ENCODE data around the gene ETS1.
"Not testable (repeated sequence)": the region's sequence is repeated elsewhere in the genome, so short reads cannot be mapped to it uniquely, and the experiment has no call there.

ETS1 gene

DNA sequence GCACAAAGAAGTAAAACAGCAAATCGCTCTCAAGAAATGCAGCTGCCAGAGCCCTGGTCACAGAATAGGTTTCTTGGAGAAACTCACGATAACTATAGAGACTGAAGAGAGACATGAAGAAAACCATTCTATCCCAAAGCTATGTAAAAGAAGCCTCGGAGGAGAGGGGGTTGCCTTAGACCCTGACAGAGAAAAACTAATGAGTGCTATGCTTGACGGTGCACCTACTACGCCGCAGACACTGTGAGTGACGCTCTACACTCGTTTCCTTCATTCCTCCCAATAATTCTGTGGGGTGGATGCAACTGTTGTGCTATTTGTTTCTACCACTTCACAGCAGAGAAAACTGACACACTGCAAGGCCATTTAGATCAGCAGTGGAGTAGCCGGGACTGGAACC lies 121.8 kb downstream of the ETS1 start:
- DNase-seq (ENCODE audit: low read depth in 2 of 2): no peak

DNA sequence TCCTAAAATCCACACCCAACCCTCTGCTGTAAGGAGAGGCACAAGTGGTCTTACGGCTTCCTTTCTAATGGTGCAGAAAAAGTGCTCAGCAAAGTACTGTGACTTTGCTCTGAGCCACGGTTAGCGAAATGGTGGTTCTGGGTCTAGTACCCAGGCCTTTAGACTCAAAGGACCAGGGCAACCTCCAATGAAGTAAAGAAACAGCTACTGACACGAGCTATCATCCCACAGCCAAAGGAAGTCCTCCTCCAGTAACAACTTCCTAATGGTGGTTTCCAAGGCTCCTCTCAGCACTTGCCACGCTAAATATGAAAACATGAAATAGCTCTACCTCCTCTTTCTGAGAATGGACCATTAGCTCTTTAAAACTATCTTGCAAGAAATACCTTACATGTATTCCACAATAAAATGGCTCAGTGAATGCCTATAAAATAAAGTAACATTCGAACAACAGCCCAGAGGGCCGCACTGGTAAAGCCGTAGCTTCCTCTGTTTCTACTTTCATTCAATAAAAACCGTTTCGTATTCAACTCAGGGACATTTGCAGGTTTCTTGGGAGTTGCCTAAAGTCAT lies 122.4 kb downstream of the ETS1 start:
- no peak for DNase-seq (ENCODE audit: low read depth in 2 of 2)

DNA sequence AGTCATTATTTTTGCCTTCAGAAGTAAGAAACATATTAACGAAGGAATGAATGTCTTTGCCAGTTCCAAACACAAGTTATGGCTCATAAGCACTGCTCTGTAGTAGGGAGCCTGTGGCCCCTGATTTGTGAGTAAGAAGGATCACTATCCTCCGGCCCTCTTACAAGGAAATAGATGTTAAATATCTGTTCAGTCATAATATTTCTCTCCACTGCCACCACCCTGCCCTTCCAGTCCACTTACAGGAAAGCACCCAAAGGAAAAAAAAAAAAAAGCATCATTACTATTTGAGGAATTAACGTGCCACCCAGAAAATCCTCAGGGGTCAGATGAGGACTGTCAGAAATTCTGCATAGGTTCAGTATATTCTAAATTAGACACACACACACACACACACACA lies 123.4 kb downstream of the ETS1 start:
- no peak for DNase-seq (ENCODE audit: low read depth in 2 of 2)

DNA sequence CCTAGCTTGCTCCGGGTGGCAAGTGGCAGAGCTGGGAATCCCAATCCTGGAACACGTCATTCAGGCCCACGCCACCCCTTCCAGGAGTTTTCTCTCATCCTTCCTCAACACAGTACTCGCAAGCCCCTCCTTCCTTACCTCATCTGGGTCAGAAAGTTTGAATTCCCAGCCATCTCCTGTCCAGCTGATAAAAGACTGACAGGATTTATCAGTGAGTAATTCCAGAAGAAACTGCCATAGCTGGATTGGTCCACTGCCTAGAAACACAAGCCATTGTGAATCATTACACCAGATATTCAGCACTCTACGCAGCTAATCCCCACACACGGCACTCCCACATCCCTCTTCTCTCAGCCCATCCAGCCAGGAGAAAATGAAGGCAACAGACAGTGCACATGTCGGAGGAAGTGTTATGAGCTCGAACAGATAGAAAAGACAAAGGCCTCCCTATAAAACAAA lies 124.0 kb downstream of the ETS1 start:
- no peak for DNase-seq (ENCODE audit: low read depth in 2 of 2)

DNA sequence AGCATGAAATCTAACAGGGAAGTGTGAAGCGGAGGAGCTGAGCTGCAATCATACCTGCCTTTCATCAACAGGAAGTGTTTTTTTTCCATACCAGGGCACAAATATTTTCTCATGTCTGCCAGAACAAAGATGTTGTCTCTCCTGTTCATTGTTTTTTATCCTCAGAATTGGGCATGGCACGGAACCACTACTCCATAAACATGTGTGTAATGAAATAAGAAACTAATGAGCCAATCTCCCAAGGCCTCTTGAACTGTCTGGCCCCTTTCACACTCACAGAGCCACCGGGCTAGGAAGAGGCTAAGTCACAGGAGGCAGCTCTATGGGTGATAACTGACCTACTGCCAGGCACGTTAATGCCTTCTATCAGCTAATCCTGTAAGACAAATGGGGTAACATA lies 124.4 kb downstream of the ETS1 start:
- DNase-seq (ENCODE audit: low read depth in 2 of 2): no peak

DNA sequence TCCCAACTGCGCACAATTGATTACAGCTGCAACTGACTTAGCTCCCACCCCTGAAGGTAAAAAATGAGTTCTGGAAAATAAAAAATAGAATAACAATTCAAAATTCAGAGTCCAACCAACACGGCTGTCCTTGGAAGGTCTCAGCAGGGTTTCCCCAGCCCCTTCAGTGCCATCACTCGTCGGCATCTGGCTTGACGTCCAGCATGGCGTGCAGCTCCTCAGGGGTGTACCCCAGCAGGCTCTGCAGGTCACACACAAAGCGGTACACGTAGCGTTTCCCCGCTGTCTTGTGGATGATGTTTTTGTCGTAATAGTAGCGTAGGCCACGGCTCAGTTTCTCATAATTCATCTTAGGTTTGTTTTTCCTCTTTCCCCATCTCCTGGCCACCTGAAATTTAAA lies 125.2 kb downstream of the ETS1 start:
- DNase-seq (ENCODE audit: low read depth in 2 of 2): no peak

DNA sequence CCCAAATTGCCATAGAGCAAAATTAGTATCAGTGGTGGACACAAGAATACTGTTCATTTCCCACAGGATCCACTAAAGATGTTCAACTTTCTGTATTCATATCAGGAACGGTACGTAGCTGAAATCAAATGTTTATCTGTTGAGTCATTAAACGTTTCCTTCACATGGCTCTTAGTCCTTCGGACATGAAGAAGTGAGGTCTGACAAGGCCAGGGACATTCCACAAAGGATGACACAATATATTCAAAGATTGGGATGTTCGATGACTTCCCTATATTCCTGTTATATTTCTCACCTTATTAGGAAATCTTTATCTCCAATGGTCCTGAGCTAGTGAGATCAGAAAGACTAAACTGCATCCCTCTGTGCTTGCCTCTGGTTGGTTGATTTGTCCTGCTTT lies 129.0 kb downstream of the ETS1 start:
- no peak for DNase-seq (ENCODE audit: low read depth in 2 of 2)

DNA sequence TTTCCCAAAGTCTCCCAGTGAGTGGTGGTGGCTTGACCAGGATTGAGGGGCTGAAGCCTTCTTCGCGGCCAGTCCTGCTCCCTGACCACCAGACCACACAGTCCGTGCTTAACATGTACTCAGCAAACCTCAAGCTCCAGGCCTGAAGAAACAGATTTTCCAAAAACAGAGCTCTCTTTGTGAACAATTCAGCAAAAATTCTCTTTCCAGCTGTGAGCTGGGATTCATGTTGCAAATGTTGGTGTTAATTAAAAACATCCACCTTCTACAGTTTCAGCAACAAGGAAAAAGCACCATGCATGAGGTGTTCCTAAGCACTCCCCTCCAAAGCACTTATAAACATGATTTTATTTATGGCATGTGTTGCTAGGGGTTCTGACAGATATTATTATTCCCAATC lies 129.5 kb downstream of the ETS1 start:
- DNase-seq (ENCODE audit: low read depth in 2 of 2): no peak

DNA sequence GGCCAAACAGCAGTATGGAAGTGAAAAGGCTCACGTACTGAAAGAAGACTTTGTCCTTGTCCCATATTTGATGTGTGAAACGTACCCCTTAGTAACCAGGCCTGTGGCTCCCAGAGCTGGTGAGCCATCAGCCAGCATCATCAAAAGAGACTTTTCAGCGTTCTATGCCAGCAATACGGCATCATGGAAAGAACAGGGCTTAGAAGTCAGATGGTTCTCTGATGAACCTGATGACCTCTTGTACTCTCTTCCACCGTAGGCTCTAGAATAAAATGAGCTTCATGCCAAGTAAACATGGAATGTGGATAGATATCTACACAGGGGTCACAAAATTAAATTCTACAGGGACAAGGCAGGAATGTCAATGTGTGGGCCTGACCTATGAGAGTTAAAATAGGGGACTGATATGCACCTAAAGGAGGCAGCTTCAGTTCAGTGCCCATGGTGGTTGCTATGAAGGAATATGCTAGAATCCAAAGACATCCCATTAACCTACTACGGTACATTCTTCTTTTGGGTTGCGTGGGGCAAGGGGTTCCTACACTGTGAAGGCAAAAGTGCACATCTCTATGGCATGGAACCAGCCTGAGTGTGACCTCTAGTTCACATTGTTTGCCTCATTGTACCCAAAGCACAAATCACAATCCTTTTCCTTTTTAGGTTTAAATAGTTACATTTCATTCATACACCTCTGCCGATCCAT lies 130.6 kb downstream of the ETS1 start:
- no peak for DNase-seq (ENCODE audit: low read depth in 2 of 2)

DNA sequence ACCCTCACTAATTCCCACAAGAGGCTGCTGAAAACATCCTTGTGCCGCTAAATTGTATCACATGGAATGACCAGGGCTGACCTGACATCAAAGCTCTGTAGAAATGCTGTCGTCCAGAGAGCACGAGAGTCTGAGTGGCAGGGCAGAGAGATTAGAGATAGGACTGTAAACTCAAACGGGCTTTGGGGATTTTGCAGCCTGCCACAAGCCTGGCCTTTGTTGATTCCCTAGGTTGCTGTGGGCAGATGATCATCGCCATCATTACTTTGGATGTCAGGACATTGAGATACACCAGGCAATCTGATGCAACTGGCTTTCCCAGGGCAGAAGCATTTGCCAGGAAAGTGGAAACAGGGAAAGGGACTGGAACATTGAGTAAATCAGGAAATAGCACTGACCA lies 131.6 kb downstream of the ETS1 start:
- no peak for DNase-seq (ENCODE audit: low read depth in 2 of 2)

DNA sequence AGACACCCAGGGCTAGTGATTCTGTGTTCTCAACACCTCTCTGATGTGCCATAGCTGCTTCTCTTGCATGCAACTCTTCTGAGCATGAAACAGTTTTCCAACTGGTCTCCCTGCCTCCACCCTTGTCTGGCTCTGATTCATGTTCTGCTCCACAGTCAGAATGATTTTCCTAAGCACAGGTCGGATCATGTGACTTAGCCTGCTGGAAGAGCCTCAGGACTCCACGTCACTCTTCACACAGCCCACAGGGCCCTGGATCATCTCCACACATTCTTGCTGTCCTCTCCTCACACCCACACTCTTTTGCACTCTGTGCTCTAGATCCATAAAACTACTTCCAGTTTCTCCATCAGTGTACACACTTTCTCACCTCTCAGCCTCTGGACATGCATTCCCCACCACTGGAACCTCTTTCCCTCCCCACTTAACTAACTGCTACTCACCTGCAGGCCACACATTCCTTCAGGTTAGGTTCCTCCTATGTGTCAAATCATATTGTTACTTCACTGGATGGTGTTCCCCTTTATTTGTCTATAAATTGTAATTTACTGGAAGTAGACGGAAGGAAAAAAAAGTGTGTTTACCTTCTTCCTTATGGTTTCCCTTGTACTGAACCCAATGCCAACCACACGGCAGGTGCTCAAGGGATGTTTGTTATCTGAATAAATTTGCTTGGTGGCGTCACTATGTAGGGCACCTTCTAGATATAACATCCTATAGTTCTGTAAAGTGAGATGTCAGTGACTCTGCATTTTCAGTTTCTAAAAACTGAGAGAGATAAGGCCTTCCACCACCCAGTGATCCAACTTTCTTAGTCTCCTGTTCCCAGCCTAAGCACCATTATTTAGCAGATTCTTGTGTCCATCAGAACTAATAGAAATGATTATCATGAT lies 133.7 kb downstream of the ETS1 start:
- DNase-seq (ENCODE audit: low read depth in 2 of 2): no peak

DNA sequence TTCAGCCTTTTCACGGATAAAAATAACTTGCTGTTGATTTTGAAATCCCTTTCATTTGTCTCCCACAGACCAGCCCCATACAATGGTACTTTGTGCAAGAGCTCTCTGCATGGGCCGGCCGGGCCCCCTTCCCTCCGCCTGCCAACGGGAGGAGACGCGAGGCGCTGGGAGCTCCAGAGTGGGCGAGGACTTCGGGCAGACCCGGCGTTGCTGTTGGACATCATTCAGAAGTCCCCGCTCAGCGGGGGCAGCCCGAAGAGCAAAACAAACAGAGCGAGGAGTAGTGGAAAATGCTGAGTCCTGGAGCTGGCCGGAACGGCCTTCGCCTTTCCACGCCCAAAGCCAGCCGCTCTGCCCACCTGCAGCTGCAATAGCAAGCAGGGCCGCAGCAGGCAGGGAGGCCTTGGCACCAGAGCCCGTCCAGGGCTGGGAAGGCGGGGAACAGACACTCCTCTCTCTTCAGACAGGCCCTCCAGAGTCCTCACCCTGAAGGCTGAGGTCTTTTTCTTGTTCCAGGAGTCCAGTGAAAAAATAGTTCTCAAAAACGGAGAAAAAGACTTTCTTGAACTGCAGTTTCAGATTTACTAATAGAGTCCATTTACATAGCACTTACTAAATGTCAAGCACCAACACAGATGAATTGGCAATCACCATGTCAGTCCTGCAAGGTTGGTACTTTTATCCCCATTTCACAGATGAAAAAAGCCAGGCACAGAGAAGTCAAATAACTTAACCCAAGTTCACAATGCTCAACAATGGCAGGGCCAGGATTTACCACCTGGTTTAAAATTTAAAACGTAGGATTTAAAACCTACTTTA lies 135.5 kb downstream of the ETS1 start:
- DNase-seq (ENCODE audit: low read depth in 2 of 2): no peak

DNA sequence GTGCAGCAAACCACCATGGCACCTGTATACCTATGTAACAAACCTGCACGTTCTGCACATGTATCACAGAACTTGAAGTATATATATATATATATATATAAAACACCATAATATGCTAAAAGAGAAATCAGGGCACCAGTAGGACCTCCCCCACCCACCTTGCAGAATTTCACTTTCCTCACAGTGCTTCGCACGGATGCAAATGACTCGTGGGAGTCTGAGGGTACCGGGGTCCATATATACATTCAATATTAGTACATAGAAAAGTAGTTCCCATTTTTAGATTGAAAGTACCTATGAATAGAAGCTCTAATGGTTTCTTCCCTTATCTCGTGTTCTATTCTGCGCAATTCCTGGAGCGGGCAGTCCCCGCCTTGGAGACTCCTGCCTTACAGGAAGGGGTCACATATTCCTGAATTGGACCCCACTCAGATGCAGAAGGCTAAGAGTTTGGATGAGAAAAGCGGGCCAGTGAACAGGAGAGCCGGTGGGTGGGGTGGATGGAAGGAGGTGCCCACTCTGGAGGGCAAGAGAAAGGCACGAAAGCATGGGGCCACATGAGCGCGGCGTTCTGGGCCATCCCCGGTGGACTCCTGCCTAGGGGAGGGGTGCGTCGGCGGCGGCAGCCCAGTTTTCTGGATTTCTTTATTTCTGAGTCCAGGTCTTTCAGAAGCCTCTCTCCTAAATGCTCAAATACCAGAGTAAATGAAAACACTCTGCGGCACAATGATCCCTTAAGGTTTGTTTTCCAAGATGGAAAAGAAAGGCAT lies 136.3 kb downstream of the ETS1 start:
- DNase-seq (ENCODE audit: low read depth in 2 of 2): no peak

DNA sequence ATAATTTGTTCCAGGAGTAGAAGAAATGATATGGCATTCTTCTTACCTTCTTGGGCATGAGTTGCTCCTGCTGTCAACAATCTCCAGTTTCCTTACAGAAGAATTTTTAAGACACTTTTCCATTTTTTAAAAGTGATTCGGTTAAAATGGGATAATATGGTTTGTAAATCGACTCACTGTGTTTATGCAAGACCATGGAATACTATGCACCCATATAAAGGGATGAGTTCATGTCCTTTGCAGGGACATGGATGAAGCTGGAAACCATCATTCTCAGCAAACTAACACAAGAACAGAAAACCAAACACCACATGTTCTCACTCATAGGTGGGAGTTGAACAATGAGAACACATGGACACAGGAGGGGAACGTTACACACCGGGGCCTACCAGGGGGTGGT lies 136.9 kb downstream of the ETS1 start:
- DNase-seq (ENCODE audit: low read depth in 2 of 2): not testable (repeated sequence)

DNA sequence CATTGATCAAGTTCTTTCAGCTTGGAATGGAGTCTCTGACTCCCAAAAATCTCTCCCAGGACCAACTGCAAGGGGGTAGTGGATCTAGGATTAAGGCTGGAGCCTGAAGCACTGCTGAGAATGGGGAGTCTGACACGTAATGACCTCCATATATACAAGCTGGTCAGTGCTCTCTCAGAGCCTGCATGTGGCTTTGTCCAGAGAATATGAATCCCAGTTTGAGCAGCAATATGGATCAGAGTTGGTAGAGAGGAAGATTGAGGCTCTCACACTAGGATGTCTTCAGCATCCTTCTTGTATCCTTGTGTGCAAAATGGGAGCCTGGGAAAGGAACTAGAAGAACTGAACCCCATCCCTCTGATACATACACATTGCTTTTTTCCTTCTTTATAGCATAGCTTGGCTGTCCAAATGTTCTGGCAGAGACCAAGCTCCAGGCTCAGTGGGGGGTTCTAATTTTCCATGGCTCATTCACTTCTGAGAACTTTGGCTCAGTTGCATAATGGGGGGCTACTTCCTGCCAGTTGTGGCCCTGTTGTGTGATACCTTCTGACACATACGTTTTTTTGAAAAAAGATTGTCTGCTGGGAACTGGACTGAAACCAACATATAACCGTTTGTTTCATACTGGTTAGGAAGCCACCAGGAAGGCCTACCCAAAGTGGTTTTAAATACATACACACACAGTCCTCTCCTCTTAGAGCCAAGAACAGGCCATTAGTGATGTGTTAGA lies 138.2 kb downstream of the ETS1 start:
- DNase-seq (ENCODE audit: low read depth in 2 of 2): no peak

DNA sequence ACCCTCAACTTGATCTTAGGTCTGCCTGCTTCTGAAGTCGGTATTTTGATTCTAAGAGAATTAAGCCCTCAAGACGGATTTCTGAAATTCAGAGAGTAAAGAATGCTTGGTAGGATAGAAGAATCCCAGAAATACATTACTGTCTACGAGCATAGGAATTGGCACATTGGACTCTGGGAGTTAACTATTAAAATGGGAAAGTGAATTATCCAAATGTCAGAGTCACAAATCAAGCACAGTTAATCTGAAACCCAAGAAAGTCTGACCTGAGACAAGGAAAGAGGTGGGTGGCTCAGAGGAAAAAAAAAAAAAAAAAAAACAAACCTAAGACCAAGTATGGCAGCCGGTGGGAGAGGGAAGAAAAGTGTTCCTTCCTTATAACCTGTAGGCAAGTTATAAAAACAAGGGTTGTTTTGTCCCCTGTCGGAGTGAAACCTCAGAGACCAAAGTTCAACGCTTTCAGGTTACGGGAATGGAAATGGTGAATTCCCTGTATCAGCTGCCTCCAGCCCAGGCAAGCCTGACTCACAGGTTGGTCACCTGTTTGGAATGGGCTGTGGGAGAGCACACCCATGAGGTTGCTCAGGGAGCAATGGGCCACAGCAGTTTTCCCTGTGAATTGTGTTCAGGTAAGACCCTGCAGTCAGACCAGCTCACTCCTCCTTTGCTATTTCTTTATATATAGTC lies 139.0 kb downstream of the ETS1 start:
- DNase-seq (ENCODE audit: low read depth in 2 of 2): no peak

DNA sequence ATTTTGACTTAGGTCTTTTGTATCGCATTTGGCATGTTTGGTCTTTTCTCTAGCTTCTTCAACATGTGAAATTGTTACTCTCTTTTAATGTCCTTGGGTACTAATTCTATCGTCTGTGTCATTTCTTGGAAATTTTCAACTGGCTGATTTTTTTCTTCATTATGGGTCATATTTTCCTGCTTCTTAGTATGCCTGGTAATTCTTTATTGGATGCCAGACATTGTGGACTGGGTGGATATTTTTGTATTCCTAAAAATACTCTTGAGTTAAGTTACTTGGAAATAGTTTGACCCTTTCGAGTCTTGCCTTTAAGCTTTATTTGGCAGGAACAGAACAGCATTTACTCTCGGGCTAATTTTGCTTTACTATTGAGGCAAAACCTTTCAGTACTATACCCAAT lies 140.1 kb downstream of the ETS1 start:
- no peak for DNase-seq (ENCODE audit: low read depth in 2 of 2)

DNA sequence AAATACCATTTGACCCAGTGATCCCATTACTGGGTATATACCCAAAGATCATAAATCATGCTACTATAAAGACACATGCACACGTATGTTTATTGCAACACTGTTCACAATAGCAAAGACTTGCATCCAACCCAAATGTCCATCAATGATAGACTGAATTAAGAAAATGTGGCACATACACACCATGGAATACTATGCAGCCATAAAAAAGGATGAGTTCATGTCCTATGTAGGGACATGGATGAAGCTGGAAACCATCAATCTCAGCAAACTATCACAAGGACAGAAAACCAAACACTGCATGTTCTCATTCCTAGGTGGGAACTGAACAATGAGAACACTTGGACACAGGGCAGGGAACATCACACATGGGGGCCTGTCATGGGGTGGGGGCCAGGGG lies 141.4 kb downstream of the ETS1 start:
- DNase-seq (ENCODE audit: low read depth in 2 of 2): not testable (repeated sequence)

DNA sequence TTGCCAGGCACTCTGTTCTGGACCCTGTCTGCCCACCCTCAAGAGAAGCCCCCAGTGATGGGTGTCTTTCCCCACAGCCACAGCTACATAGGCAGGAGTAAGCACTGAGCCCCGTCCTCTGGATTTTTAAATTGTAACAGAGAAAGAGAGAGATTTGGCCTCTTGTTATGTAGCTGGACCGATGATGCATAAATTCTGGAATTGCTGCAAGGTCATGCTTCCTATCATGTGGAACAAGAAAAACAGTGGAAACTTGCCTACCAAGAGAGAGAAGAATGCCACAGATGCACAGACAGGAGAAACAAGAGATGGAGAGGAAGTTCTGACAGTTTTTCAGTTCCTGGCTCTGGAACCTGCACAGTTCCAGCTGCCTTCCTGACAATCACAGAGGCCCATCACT lies 150.2 kb downstream of the ETS1 start:
- DNase-seq (ENCODE audit: low read depth in 2 of 2): no peak

DNA sequence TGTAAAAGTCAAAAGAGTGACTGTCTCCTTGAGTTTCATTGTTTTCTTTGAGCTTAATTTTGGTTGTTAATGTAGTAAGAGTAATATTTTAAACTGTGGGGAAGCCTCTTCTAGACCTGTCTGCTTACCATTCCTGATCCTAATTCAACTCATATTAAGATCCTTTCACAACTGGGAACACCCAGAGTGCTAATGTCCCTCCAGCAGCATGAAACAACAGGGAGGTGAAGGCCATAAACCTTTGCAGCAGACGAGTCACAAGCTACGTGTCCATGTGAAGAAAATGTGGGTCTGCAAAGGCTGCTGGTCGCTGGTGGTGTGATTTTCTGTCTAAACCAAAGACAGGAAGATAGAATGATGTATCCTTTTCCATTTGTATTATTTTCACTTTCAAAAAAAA lies 152.5 kb downstream of the ETS1 start:
- DNase-seq (ENCODE audit: low read depth in 2 of 2): no peak
